Right ventricle myocardium superior (tissue), 1 donor: Measurements from ENCODE around the gene CYTH3. TPM values are rescaled to one million over a fixed set of nuclear protein-coding genes. Genes with fewer than 3 reads are reported as not detected.
"Not testable (repeated sequence)": the region's sequence is repeated elsewhere in the genome, so short reads cannot be mapped to it uniquely, and the experiment has no call there.

ENCODE experiments used
- ATAC-seq: fragments of 200-7000 bp; cut with Tn5 transposase; one replicate; pipeline ENCODE4 v1.9.1; 2020; ENCODE audit warnings: mild to moderate bottlenecking; ENCODE audit not compliant: poor library complexity
- DNase-seq: peaks from one replicate; pipeline ENCODE4 v3.0.0-alpha.2; 2020
- intact Hi-C: fragments of 100-400 bp; cut with DNase I; formaldehyde crosslinking; loops from one replicate; pipeline ENCODE4 v1.11.2; 2022
- total RNA-seq: library from RNA; stranded (reverse); fragmentation: NEBNext Ultra II Directional; extraction: Animal tissue kit (Norgen Biotek cat#: 25700); gene quantifications from one replicate; pipeline ENCODE4 v1.2.1, GENCODE V29; 2021
- donor health status: DM: no; HTN: yes; CAD: no; lungs with severe emphysema.

CYTH3 gene
- total RNA-seq, 1 donor from 2014 or later: 25.6 TPM

GRCh38 chr7:6243168-6243567 is 29.3 kb downstream of the CYTH3 start:
- intact Hi-C loops: no loop called here
- ATAC-seq (no peak), DNase-seq (no peak)

GRCh38 chr7:6242561-6242960 is 29.9 kb downstream of the CYTH3 start:
- DNase-seq (no peak), ATAC-seq (no peak)
- intact Hi-C loops: no loop called here

- ATAC-seq (no peak), DNase-seq (no peak)
- intact Hi-C loops: no loop called here
These were observed 30.8 kb downstream of the CYTH3 start for GRCh38 chr7:6241607-6241973.

- intact Hi-C loops: no loop called here
- DNase-seq: no peak
- no peak for ATAC-seq
These were observed 34.0 kb downstream of the CYTH3 start for GRCh38 chr7:6238309-6238925.

- DNase-seq: no peak
- intact Hi-C loops: no loop called here
- ATAC-seq: no peak
These were observed 34.7 kb downstream of the CYTH3 start for GRCh38 chr7:6237730-6238129.

GRCh38 chr7:6237011-6237410 is 35.4 kb downstream of the CYTH3 start:
- ATAC-seq: peak; percentile 78
- DNase-seq: no peak

GRCh38 chr7:6235029-6235871 is 37.2 kb downstream of the CYTH3 start:
- no peak for ATAC-seq
- DNase-seq: no peak
- intact Hi-C loops: no loop called here

More at GRCh38 chr7:6237011-6237410, 35.4 kb downstream of the CYTH3 start:
- intact Hi-C loops: no loop called here

- no peak for ATAC-seq
- DNase-seq: no peak
- intact Hi-C loops: no loop called here
These were observed 38.0 kb downstream of the CYTH3 start for GRCh38 chr7:6234384-6234783.

- ATAC-seq: peak; percentile 9
- intact Hi-C loops: no loop called here
- DNase-seq: peak; percentile 76
These were observed 39.9 kb downstream of the CYTH3 start for GRCh38 chr7:6232534-6232933.

GRCh38 chr7:6232116-6232515 is 40.3 kb downstream of the CYTH3 start:
- intact Hi-C loops: no loop called here
- DNase-seq: no peak
- ATAC-seq: no peak

GRCh38 chr7:6231184-6231583 is 41.2 kb downstream of the CYTH3 start:
- no peak for ATAC-seq
- intact Hi-C loops: no loop called here
- no peak for DNase-seq

GRCh38 chr7:6229284-6229683 is 43.1 kb downstream of the CYTH3 start:
- ATAC-seq, intact Hi-C loops, DNase-seq: not testable (repeated sequence)

GRCh38 chr7:6228361-6229229 is 43.8 kb downstream of the CYTH3 start:
- no peak for DNase-seq
- intact Hi-C loops: no loop called here
- peak; percentile 60 for ATAC-seq

- intact Hi-C loops: no loop called here
- ATAC-seq (peak; percentile 70), DNase-seq (no peak)
These were observed 45.1 kb downstream of the CYTH3 start for GRCh38 chr7:6227294-6227846.

- DNase-seq: no peak
- intact Hi-C loops: no loop called here
- peak; percentile 11 for ATAC-seq
These were observed 46.1 kb downstream of the CYTH3 start for GRCh38 chr7:6226194-6226799.

GRCh38 chr7:6223411-6223810 is 49.0 kb downstream of the CYTH3 start:
- ATAC-seq, intact Hi-C loops, DNase-seq: not testable (repeated sequence)

- ATAC-seq, intact Hi-C loops, DNase-seq: not testable (repeated sequence)
These were observed 49.4 kb downstream of the CYTH3 start for GRCh38 chr7:6223010-6223409.
